Immature natural killer cell (primary cell): ENCODE results near the gene NRXN2. TPM values are rescaled to one million over a fixed set of nuclear protein-coding genes. Genes with fewer than 3 reads are reported as not detected.

Experiments
- DNase-seq, 3 donors: peaks; one replicate each; pipeline ENCODE4 v3.0.0; 2022; ENCODE audit warnings: mixed read lengths in 1 of 3
- H3K27ac Mint-ChIP-seq, 6 donors: one replicate each; pipeline ENCODE4 v1.8.0; 2020; ENCODE audit warnings: mixed read lengths in 6 of 6, mild to moderate bottlenecking in 5 of 6, inconsistent platforms in 4 of 6, moderate library complexity in 3 of 6
- H3K27me3 Mint-ChIP-seq, 3 donors: one replicate each; pipeline ENCODE4 v1.8.0; 2020 to 2021; ENCODE audit warnings: low read depth in 3 of 3, mild to moderate bottlenecking in 3 of 3, mixed read lengths in 3 of 3, moderate library complexity in 3 of 3, inconsistent platforms in 1 of 3
- H3K36me3 Mint-ChIP-seq, 3 donors: one replicate each; pipeline ENCODE4 v1.8.0; 2020; ENCODE audit warnings: mixed read lengths in 3 of 3, inconsistent platforms in 2 of 3, mild to moderate bottlenecking in 2 of 3
- H3K4me1 Mint-ChIP-seq, 2 donors: one replicate each; pipeline ENCODE4 v1.8.0; 2020; ENCODE audit warnings: inconsistent platforms in 2 of 2, mild to moderate bottlenecking in 2 of 2, mixed read lengths in 2 of 2, moderate library complexity in 1 of 2
- H3K4me3 Mint-ChIP-seq, 5 donors: one replicate each; pipeline ENCODE4 v1.8.0; 2020; ENCODE audit warnings: mild to moderate bottlenecking in 5 of 5, mixed read lengths in 5 of 5, inconsistent platforms in 3 of 5, moderate library complexity in 3 of 5
- H3K9me3 Mint-ChIP-seq, 6 donors: one replicate each; pipeline ENCODE4 v1.8.0; 2020; ENCODE audit warnings: mild to moderate bottlenecking in 6 of 6, mixed read lengths in 6 of 6, inconsistent platforms in 4 of 6, moderate library complexity in 3 of 6
- polyA plus RNA-seq, 3 donors: library from polyadenylated mRNA; unstranded; fragments of 300-500 nt; fragmentation: Illumina TruSeq; gene quantifications; one replicate each; pipeline ENCODE4 v1.2.3, GENCODE V29; 2021

The NRXN2 gene
- polyA plus RNA-seq, 3 donors from 2014 or later, result 0.44 to 3.6 (median 3.2) TPM

DNA sequence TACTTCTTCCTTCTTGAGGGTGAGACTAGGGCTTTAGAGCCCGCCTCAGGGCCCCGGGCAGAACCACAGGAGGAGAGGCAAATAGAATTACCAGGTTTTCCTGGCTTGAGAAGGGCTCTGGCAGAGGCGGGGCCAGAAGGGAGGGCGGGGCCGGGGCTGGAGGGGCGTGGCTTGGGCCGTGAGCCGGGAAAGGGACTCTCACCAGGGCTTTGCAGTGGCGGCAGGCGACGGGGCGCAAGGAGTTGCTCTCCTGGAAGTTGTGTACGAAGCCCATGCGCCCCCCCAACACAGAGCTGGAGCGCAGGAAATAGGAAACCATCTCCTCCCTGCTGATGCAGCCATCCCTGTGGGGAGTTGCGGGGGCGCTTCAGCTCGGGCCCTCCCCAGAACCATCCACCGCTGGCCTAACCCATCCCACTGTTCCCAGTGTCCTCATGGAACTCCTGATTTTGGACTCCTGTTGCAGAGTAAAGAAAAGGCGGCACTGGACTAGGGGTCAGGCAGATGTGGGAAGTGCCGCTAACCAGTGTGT, 6.9 kb upstream of the NRXN2 start:
- peaks cover 12 to 20% of the 10 kb centered on the region in 2 donors for H3K4me1 Mint-ChIP-seq
- H3K4me3 Mint-ChIP-seq, result no peak overlapping the region
- H3K27ac Mint-ChIP-seq, result peak overlapping the region in 2 of 6 donors; percentile 42 to 89
- H3K27me3 Mint-ChIP-seq, result no peaks in the 10 kb centered on the region
- no peaks in the 10 kb centered on the region for H3K9me3 Mint-ChIP-seq
- DNase-seq, result no peak
- H3K36me3 Mint-ChIP-seq, result peaks cover 0 to 41% (median 20%) of the 10 kb centered on the region in 3 donors

DNA sequence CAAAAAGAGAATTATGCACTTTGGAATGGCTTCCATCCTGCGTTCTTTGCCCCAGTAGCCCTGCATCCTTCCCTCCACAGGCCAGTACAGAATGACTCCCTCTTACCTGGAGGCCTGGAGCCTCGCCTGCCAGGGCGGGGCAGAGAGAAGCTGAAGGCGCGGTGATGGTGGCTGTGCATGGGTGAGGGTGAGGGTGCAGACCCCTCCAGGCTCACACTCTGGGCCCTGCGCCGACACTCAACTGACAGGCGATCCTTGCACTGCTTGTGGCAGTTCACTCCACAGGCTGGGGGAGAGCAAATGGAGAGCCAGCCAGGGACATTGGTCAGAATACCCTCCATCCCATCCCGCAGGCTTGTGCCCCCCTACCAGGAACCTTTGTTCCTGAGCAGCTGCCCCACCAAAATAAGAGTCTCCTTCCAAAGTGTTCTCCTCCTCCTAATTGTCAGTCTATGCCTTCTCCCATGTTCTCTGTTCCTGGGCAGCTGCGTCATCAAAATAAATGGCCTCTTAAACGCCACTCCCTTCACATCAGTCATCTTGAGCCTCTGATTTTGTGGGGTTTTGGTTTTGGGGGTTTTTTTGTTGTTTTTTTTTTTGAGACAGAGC, 5.9 kb upstream of the NRXN2 start:
- Mint-ChIP-seq H3K4me1 (peaks cover 14 to 22% of the 10 kb centered on the region in 2 donors), H3K36me3 (peaks cover 0 to 35% (median 15%) of the 10 kb centered on the region in 3 donors), H3K27ac (no peak overlapping the region), H3K4me3 (no peak overlapping the region), H3K27me3 (no peaks in the 10 kb centered on the region), H3K9me3 (no peaks in the 10 kb centered on the region)
- DNase-seq, result no peak

DNA sequence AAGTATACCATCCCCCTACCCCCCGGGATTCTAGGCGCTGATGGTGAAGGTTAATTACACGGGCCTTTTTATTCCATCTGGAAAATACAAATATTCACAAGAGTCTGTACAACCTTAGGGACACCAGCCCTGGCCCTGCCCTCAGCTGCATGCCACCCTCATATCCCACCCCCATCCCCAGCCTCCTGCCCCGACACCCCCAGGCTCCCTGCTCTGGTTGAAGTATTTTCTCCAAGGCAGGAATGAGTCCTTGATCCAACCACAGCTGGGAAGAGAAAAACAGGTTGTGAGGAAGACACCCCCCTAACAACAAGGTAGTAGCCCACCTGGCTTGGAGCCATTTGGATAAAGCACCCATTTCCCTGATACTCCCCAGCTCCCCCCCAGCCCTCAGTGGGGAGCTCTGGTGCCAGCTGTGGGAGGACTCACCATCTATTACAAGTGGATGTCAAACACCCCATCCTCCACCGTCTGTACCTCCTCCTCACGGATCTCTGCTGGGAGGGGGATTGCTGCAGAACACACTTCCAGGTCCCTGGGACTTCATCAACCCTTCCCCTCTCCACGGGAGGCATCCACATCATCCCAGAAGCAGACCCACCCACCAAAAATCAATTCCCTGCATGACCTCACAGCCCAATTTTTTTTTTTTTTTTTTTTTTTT, 4.0 kb upstream of the NRXN2 start:
- H3K27me3 Mint-ChIP-seq, result peaks cover 0 to 2% (median 0%) of the 10 kb centered on the region in 3 donors
- no peak for DNase-seq
- H3K36me3 Mint-ChIP-seq, result peaks cover 0 to 26% (median 11%) of the 10 kb centered on the region in 3 donors
- H3K27ac Mint-ChIP-seq, result no peak overlapping the region
- H3K4me3 Mint-ChIP-seq, result no peak overlapping the region
- H3K4me1 Mint-ChIP-seq, result peaks cover 15 to 22% of the 10 kb centered on the region in 2 donors
- H3K9me3 Mint-ChIP-seq, result no peaks in the 10 kb centered on the region

DNA sequence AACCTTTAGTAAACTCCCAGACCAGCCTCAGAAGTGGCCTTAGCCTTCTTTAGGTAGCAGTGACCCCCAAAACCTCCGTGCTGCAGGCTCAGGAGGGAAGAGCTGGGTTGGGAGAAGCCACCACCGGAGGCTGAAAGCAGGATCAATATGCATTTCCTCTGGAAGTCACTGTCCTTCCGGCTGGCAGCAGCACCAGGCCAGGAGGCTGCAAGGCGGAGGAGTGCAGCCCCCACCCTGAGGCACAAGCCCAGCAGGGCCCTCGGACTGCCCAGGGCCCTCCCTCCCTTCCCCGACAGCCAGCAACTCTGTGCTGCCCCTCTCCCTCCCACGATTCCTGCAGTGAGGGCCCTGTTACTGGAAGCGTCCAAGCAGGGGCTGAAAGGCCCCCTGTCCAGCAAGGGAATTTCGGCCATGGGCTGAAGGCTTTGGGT, 3.2 kb upstream of the NRXN2 start:
- Mint-ChIP-seq H3K4me3 (no peak overlapping the region), H3K27me3 (peaks cover 0 to 2% (median under 1%) of the 10 kb centered on the region in 3 donors), H3K27ac (no peak overlapping the region)

DNA sequence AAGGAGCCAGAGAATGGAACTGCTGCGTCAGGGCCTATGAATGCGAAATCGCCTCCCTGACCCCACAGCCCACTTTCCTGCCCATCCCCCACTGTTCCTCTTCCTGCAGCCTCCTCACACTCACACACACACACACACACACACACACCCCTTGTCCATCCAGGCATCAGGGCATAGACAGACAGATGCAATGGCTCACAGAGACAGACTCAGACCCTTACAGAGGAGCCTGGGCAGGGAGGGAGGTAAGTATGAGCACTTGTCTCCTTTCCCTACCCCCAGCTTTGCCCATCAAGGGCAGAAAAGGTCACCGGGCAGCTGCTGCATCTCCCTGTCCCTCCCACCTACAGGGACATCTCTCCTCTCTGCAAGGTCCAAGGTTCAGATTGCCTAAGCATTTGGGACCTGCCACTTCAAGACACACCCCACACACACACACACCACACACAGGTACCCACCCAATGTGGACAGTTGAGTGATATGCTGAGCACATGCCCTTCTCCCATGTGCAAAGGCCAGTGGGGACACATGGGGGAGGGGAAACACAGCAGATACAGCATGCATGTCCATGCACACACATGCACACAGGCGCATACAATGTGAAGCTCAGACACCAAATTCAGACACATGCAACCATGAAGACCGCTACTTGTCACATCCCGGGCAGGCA, 2.0 kb upstream of the NRXN2 start:
- Mint-ChIP-seq H3K36me3 (peaks cover 0 to 14% (median 4%) of the 10 kb centered on the region in 3 donors), H3K27me3 (peaks cover 1 to 3% (median 3%) of the 10 kb centered on the region in 3 donors), H3K9me3 (no peaks in the 10 kb centered on the region), H3K4me1 (peaks cover 14 to 15% of the 10 kb centered on the region in 2 donors), H3K27ac (peak overlapping the region in 4 of 6 donors; percentile 46 to 76 (median 57)), H3K4me3 (peak overlapping the region in 1 of 5 donors; percentile 34)
- DNase-seq, result no peak

More for the DNA sequence above, 3.2 kb upstream of the NRXN2 start:
- Mint-ChIP-seq H3K36me3 (peaks cover 0 to 19% (median 4%) of the 10 kb centered on the region in 3 donors), H3K4me1 (peaks cover 15% of the 10 kb centered on the region in 2 donors), H3K9me3 (no peaks in the 10 kb centered on the region)
- no peak for DNase-seq

DNA sequence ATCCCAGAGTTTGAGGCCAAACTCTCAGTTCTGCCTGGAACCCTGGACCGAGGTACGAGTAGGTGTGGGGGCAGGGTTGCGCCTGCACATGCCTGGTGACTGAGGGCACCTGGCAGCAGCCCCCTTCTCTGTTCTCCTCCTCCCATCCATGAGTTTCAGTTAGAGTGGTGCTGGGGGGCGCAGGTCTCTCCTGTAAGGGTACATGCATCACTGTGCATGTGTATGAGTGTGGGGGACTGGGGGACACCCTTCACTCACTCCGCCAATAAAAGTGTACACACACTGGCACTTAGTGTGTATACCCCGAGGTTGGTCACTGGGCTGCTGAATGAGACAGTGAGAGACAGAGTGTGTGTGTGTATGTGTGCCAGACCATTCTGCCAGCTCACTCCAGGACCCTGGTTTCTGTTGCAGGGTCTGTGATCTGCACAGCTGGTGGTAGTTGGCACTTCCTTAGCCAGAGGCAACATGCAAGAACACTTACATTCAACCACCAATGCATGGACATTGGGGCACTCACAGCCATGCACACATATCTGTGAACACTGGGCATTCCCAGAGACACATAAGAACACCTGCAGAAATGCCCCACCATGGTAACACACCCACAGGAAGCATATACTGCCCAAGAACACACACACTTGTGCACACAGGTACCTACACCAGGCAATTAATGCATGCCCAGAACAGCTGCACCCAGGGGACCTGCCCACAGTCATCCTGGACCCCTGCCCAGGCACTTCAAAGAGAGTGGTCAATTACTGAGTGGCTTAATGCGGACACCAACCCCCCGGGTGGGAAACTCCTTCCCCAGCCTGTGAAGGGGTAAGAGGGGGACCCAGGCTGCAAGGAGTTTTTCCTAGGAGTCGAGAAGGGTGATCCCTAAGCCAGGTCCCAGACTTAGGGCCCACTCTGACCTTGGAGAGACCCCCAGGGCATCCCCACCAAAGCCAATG, 1.2 kb upstream of the NRXN2 start:
- Mint-ChIP-seq H3K9me3 (no peaks in the 10 kb centered on the region), H3K4me3 (peak overlapping the region; percentile 50 to 74 (median 69)), H3K4me1 (peaks cover 14 to 15% of the 10 kb centered on the region in 2 donors), H3K36me3 (peaks cover 0 to 11% (median 4%) of the 10 kb centered on the region in 3 donors), H3K27me3 (peaks cover 3% of the 10 kb centered on the region in 3 donors), H3K27ac (peak overlapping the region in 4 of 6 donors; percentile 22 to 80 (median 51))
- no peak for DNase-seq

DNA sequence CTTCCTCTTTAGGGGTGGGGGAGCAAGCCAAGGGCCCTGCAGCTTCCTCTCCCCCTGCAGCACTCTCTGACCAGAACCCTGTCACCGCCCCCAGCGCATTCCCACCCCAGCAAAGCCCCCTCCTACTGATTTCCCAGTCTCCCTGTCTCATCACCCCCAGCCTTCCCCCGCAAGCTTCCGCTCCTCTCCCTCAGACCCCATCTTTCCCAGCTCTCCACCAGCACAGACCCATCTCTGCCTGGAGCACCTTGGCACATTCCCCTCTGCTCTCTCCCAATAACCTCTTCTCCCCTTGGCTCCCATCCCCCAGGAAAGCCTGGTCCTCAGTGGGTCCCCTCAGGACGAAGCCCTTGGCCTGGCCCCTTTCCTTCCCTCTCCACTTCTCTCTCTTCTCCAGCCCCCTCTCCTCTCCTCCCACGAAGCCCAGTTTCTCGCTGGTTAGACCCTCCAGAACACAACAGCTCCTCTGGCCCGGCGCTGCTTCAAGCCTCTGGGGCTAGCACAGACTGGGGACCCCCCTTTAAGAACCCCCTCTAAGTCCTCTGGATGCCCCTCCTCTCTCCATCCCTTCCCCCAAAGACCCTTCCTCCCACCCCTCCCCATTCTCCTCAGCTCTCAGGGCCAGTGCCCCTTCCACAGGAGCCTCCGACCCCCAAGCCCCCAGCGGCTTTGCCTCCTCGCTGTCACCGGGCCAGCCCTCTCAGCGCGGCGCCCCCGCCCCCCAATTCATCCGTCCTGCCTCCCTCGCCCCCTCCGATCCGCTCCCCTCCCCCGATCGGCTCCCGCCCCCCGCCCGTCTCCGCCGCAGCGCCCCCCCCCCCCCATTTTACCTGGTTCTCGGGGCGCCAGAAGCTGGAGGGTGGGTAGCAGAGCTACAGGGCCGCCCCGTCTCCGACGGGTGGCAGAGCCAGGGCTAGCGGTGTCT, 594 bp downstream of the NRXN2 start:
- Mint-ChIP-seq H3K27ac (peak overlapping the region in 1 of 6 donors; percentile 30), H3K4me1 (peaks cover 14 to 15% of the 10 kb centered on the region in 2 donors), H3K4me3 (peak overlapping the region; percentile 38 to 72 (median 61)), H3K36me3 (no peaks in the 10 kb centered on the region), H3K9me3 (no peaks in the 10 kb centered on the region), H3K27me3 (peaks cover 3 to 5% (median 3%) of the 10 kb centered on the region in 3 donors)
- DNase-seq, result no peak

DNA sequence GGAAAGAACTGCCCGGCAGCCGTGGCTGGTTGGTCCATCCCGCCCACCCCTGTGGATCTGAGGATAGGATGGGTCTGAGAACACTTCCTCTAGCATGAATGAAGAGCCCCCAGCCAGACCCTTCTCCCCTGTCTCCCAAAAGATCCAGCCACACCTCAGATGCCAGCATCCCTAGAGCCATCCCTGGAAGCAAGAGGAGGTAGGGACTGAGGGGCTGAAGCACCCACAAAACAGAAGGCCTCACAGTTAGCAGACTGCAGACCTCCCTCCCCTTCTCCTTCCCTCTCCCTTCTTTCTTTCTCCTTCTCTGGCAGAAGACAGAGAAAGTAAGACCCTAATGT, 1.7 kb downstream of the NRXN2 start:
- peaks cover 3 to 5% (median 5%) of the 10 kb centered on the region in 3 donors for H3K27me3 Mint-ChIP-seq
- no peak overlapping the region for H3K27ac Mint-ChIP-seq
- H3K4me1 Mint-ChIP-seq, result peaks cover 14 to 15% of the 10 kb centered on the region in 2 donors

DNA sequence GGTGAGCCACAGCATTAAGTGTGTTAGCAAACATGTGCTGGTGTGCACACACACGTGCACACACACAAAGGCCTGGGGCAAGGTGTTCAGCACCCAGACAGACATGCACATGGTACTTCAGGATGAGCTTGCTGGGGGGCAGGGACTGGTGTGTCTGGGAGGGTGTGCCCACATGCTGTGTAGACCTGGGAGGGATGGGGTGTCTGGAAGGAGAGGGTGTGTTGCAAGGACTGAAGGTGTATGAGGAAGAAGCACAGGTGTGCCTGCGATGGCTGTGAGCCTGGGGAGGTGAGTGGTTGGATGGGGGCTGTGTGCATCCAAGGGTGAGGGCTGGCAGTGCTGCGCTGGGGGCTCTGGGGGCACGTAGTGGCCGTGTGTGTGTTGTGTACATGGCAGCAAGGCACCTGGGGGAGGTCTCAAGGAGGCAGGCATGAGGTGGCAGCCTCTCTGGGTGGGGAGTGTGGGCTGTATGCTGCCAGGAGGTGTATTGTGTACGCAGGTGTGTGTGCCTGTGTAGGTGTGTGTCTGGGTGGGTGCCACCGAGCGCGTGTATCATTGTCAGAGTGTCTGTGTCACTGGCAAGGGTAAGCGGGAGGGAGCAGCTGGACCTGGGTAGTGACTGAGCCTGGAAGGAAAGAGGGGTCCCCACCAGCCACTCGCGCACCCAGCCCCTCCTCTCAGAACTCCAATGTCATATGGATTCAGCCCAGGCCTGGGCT, 2.2 kb downstream of the NRXN2 start:
- Mint-ChIP-seq H3K27ac (peak overlapping the region in 2 of 6 donors; percentile 36 to 50), H3K9me3 (no peaks in the 10 kb centered on the region), H3K36me3 (no peaks in the 10 kb centered on the region), H3K27me3 (peaks cover 3 to 5% (median 5%) of the 10 kb centered on the region in 3 donors), H3K4me1 (peaks cover 14 to 15% of the 10 kb centered on the region in 2 donors), H3K4me3 (peak overlapping the region in 2 of 5 donors; percentile 18 to 48)
- no peak for DNase-seq

More for the DNA sequence above, 1.7 kb downstream of the NRXN2 start:
- DNase-seq, result no peak
- Mint-ChIP-seq H3K9me3 (no peaks in the 10 kb centered on the region), H3K4me3 (no peak overlapping the region), H3K36me3 (no peaks in the 10 kb centered on the region)

DNA sequence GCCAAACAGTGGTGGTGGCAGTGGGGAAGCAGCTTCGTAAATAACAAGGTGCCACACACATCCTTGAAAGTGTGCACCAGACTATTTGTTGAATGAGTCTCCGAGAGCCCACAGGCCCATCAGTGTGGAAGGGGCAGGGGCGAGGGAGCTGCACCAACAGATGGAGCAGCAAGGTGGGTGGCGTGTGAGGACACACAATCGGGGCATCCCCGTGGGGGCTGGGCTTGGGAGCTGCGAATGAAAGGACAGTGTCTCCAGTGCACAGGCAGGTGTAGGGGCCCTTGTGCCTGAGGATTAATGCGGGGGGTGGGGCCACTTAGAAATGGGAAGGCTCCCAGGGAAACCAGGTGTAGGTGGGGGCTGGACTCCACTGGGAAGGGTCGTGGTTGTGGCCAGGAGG, 2.8 kb downstream of the NRXN2 start:
- Mint-ChIP-seq H3K4me3 (no peak overlapping the region), H3K27me3 (peaks cover 5 to 7% (median 5%) of the 10 kb centered on the region in 3 donors), H3K9me3 (no peaks in the 10 kb centered on the region), H3K4me1 (peaks cover 11 to 15% of the 10 kb centered on the region in 2 donors), H3K27ac (no peak overlapping the region), H3K36me3 (no peaks in the 10 kb centered on the region)
- DNase-seq, result no peak

DNA sequence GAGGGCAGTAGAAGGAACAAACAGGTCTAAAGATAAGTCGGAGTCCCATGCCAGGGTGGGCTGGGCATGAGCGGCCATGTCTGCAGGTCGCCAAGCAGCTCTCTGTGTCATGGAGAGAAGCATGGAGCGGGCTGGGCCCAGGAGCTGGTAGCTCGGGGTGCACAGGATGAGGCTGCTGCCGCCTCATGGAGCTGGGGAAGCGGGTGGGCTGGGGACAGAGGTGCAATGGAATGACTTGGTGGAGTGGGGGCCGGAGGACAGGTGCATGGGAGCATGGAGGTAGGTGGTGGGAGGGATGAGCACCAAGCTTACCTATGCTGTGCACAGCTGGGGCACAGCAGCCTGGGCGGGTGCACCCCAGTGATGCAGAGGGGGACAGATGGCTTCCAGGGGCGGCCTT, 3.6 kb downstream of the NRXN2 start:
- H3K4me3 Mint-ChIP-seq, result no peak overlapping the region
- no peak overlapping the region for H3K27ac Mint-ChIP-seq
- H3K36me3 Mint-ChIP-seq, result no peaks in the 10 kb centered on the region
- peaks cover 5 to 13% of the 10 kb centered on the region in 2 donors for H3K4me1 Mint-ChIP-seq
- H3K9me3 Mint-ChIP-seq, result no peaks in the 10 kb centered on the region
- H3K27me3 Mint-ChIP-seq, result peaks cover 9 to 13% (median 12%) of the 10 kb centered on the region in 3 donors
- no peak for DNase-seq

DNA sequence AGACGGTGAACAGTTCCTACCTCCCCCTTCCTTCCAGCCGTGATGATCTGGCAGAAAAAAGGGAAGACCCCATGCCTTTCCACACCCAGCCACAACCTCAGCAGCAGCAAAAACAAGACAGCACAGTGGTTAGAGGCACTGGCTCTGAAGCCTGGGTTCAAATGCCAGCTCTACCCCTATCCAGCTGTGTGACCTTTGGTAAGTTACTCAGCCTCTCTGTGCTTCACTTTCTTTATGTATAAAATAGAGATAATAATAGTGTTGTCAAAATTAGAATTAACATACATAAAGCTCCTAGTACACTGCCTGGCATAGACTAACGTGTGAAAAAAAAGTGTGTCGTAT, 4.2 kb downstream of the NRXN2 start:
- peaks cover 0 to 9% of the 10 kb centered on the region in 2 donors for H3K4me1 Mint-ChIP-seq
- H3K36me3 Mint-ChIP-seq, result no peaks in the 10 kb centered on the region
- no peak overlapping the region for H3K4me3 Mint-ChIP-seq
- H3K9me3 Mint-ChIP-seq, result no peaks in the 10 kb centered on the region
- peaks cover 13 to 19% (median 15%) of the 10 kb centered on the region in 3 donors for H3K27me3 Mint-ChIP-seq
- no peak for DNase-seq
- no peak overlapping the region for H3K27ac Mint-ChIP-seq
